ENCODE results near the gene LY9.
"Not testable (repeated sequence)": the region's sequence is repeated elsewhere in the genome, so short reads cannot be mapped to it uniquely, and the experiment has no call there.

LY9 gene

GRCh38 chr1:160839746-160840145 lies 43.8 kb downstream of the LY9 start:
- DNase-seq = no peak

- no peak for DNase-seq
Observed at GRCh38 chr1:160841079-160841478, 45.1 kb downstream of the LY9 start.

GRCh38 chr1:160844447-160845232 lies 48.7 kb downstream of the LY9 start:
- no peak for DNase-seq

- DNase-seq = no peak
Observed at GRCh38 chr1:160846281-160846680, 50.3 kb downstream of the LY9 start.

- no peak for DNase-seq
Observed at GRCh38 chr1:160850541-160850940, 54.6 kb downstream of the LY9 start.

GRCh38 chr1:160850993-160851392 lies 55.0 kb downstream of the LY9 start:
- no peak for DNase-seq

- DNase-seq = no peak
Observed at GRCh38 chr1:160853014-160853413, 57.0 kb downstream of the LY9 start.

GRCh38 chr1:160853754-160854153 lies 57.8 kb downstream of the LY9 start:
- no peak for DNase-seq

- no peak for DNase-seq
Observed at GRCh38 chr1:160855181-160855981, 59.4 kb downstream of the LY9 start.

- peak in 1 of 3 experiments; percentile 27 for DNase-seq
Observed at GRCh38 chr1:160858097-160858496, 62.1 kb downstream of the LY9 start.

- no peak for DNase-seq
Observed at GRCh38 chr1:160858507-160858906, 62.5 kb downstream of the LY9 start.

GRCh38 chr1:160859166-160859565 lies 63.2 kb downstream of the LY9 start:
- no peak for DNase-seq

- DNase-seq = no peak
Observed at GRCh38 chr1:160860840-160861505, 65.0 kb downstream of the LY9 start.

- DNase-seq = no peak
Observed at GRCh38 chr1:160862203-160863060, 66.5 kb downstream of the LY9 start, which contains the start of gene CD244. Gene CD244 (minus strand): TSS chr1:160862887. CDS start chr1:160862677, 210 bp downstream.

- DNase-seq = no peak
Observed at GRCh38 chr1:160863061-160863773, 67.2 kb downstream of the LY9 start.

GRCh38 chr1:160863774-160864131 lies 67.8 kb downstream of the LY9 start:
- no peak for DNase-seq

- no peak for DNase-seq
Observed at GRCh38 chr1:160864173-160864572, 68.2 kb downstream of the LY9 start.

GRCh38 chr1:160865337-160865736 lies 69.4 kb downstream of the LY9 start:
- no peak for DNase-seq

GRCh38 chr1:160866001-160866694 lies 70.2 kb downstream of the LY9 start:
- DNase-seq = no peak

- no peak for DNase-seq
Observed at GRCh38 chr1:160866695-160867260, 70.8 kb downstream of the LY9 start.

- DNase-seq = not testable (repeated sequence)
Observed at GRCh38 chr1:160867651-160868050, 71.7 kb downstream of the LY9 start.

Data from NCI-H1417 (cell line).